ENCODE measurements around the gene ULBP2. TPM values are rescaled to one million over a fixed set of nuclear protein-coding genes. Genes with fewer than 3 reads are reported as not detected.

Gene ULBP2
- total and polyA plus RNA-seq, 12 donors, result 0.16 to 1.8 (median 0.49) TPM; not detected in 2

DNA sequence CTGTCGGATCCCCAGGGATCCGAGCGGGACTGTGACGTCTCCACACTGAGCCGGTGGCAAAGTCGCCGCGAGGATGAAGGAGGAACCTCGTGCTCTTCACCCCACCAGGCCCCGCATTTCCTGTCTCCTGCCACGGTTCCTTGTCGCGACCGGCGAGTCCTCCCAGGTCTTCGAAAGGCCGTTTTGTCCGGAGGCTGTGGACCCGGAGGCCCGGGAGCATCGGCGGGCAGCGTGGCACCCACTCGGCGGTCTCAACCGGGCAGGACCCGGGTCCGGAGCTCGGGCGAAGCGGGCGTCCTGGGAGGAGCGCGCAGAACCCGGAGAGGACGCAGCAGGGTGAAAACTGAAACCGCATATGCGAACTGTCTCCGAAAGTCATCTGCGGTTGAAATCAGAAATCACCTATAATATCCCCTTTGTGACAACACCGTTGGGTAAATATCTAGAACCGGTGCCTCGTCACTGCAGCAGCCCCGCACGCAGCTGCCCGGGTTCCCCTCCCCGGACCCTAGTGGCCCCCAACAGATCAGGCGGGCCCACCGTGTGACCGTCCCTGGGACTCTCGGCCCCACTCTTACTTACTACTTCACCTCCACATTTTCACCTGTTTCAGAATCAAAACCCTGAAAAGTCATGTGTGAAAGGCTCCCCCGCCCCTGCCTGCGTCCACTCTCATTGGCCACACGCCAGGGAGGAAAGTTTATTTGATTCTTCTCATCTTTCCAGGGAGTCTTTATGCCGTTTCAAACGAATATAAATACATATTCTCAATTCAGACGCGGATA lies 3.1 kb upstream of the ULBP2 start:
- no peaks in the 10 kb centered on the region for H3K9me3 ChIP-seq (replicated peaks in 1 of 3)
- WGBS, 4 donors, result 1 to 2% (median 1%) methylated on average over 33 to 58 of the region's 58 CpGs
- H3K27ac ChIP-seq, result no peak overlapping the region
- no peaks in the 10 kb centered on the region for H3K36me3 ChIP-seq (replicated peaks in 1 of 2)
- H3K4me3 ChIP-seq, result peak overlapping the region in 1 of 4 donors; percentile 65
- TF ChIP-seq, protein P1, sequence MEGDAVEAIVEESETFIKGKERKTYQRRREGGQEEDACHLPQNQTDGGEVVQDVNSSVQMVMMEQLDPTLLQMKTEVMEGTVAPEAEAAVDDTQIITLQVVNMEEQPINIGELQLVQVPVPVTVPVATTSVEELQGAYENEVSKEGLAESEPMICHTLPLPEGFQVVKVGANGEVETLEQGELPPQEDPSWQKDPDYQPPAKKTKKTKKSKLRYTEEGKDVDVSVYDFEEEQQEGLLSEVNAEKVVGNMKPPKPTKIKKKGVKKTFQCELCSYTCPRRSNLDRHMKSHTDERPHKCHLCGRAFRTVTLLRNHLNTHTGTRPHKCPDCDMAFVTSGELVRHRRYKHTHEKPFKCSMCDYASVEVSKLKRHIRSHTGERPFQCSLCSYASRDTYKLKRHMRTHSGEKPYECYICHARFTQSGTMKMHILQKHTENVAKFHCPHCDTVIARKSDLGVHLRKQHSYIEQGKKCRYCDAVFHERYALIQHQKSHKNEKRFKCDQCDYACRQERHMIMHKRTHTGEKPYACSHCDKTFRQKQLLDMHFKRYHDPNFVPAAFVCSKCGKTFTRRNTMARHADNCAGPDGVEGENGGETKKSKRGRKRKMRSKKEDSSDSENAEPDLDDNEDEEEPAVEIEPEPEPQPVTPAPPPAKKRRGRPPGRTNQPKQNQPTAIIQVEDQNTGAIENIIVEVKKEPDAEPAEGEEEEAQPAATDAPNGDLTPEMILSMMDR (IDR thresholded peaks at IDR 0.05), result no peak
- TF ChIP-seq POLR2A (IDR thresholded peaks at IDR 0.05), result no peak
- peak in 1 of 7 donors; percentile 25 for DNase-seq
- peaks cover 63% of the 10 kb centered on the region for H3K27me3 ChIP-seq
- intact Hi-C loops (cut with DNase I), result loop anchor here in 1 of 2 donors (5.0 kb wide), 1 partner anchor 79 kb away; no protein-coding TSS in a partner anchor
- peaks cover 7 to 27% of the 10 kb centered on the region in 2 donors for H3K4me1 ChIP-seq (replicated peaks in 1 of 2)

GRCh38 chr6:149939356-149939648 lies 2.5 kb upstream of the ULBP2 start:
- intact Hi-C loops (cut with DNase I), result loop anchor here in 1 of 2 donors (5.0 kb wide), 1 partner anchor 78 kb away; no protein-coding TSS in a partner anchor

DNA sequence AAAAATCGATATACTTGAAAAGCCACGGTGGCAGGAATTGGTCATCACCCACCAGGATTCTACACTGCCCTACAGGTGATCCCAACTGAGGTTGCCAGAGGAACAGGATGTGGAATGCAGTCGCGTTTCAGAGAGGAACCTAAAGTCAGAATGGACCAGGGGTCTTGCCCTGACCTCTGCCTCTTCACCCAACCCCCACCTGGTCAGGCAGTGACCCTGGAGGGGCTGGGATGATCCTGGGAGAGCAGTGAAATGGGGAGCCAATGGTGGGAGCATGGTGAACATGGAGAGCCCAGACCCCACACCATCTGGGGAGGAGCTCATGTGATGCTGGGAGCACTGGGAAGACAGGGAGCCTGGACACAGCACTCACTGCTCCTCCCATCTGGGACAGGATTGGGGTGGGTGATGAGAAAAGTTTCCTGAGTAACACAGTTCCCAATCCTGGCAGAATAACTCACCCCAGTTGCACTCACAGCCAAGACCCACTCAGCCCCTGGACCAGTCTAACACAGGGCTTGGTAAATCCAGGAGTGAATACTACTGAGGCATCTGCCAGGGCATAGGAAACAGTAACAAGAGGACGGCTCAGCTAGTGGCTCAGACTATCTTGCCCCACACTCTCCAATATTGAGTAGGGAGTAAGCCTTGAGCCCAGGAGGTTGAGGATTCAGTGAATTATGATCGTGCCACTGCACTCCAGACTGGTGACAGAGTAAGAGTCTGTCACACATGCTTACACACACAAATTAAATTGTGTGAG lies 1.7 kb upstream of the ULBP2 start:
- H3K27ac ChIP-seq, result no peak overlapping the region
- no peaks in the 10 kb centered on the region for H3K36me3 ChIP-seq (replicated peaks in 1 of 2)
- peaks cover 7 to 27% of the 10 kb centered on the region in 2 donors for H3K4me1 ChIP-seq (replicated peaks in 1 of 2)
- WGBS, 4 donors, result 21 to 32% (median 27%) methylated on average over 3 to 6 of the region's 6 CpGs
- H3K4me3 ChIP-seq, result no peak overlapping the region
- no peaks in the 10 kb centered on the region for H3K9me3 ChIP-seq (replicated peaks in 1 of 3)
- DNase-seq, result peak in 2 of 7 donors; percentile 12 to 37
- H3K27me3 ChIP-seq, result peaks cover 57% of the 10 kb centered on the region
- TF ChIP-seq, protein P1 (IDR thresholded peaks at IDR 0.05), result no peak
- no peak for TF ChIP-seq POLR2A (IDR thresholded peaks at IDR 0.05)
- intact Hi-C loops (cut with DNase I), result loop anchor here in 1 of 2 donors (5.0 kb wide), 1 partner anchor 77 kb away; no protein-coding TSS in a partner anchor

More at GRCh38 chr6:149939356-149939648, 2.5 kb upstream of the ULBP2 start:
- TF ChIP-seq, protein P1 (IDR thresholded peaks at IDR 0.05), result no peak
- no peak for TF ChIP-seq POLR2A (IDR thresholded peaks at IDR 0.05)
- DNase-seq, result no peak
- WGBS, 4 donors, result 30 to 41% (median 35%) methylated on average over 5 of the region's 5 CpGs
- H3K9me3 ChIP-seq (replicated peaks in 1 of 3), result no peaks in the 10 kb centered on the region
- peaks cover 7 to 27% of the 10 kb centered on the region in 2 donors for H3K4me1 ChIP-seq (replicated peaks in 1 of 2)
- peaks cover 63% of the 10 kb centered on the region for H3K27me3 ChIP-seq
- no peak overlapping the region for H3K27ac ChIP-seq
- H3K36me3 ChIP-seq (replicated peaks in 1 of 2), result no peaks in the 10 kb centered on the region
- no peak overlapping the region for H3K4me3 ChIP-seq

DNA sequence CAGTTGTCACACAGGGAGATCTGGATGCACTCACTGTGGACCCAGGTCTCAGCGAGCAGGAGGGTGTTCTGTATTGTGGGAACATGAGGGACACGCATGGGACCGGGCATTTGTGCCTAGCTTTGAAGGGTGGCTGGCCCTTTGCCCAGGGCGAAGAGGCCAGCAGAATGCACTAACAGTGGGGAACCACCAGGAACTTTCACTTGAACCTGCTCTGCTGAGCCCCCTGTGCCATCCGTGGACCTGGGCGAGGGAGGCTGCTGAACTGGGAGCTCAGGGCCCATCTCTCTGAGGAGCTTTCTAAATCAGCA lies 1.2 kb upstream of the ULBP2 start:
- H3K27me3 ChIP-seq, result peaks cover 52% of the 10 kb centered on the region
- no peak overlapping the region for H3K27ac ChIP-seq

More for the DNA sequence above, 1.2 kb upstream of the ULBP2 start:
- Histone ChIP-seq H3K4me3 (no peak overlapping the region), H3K4me1 (replicated peaks in 1 of 2) (peaks cover 7 to 27% of the 10 kb centered on the region in 2 donors), H3K36me3 (replicated peaks in 1 of 2) (no peaks in the 10 kb centered on the region), H3K9me3 (replicated peaks in 1 of 3) (no peaks in the 10 kb centered on the region)
- TF ChIP-seq, protein P1 (IDR thresholded peaks at IDR 0.05), result no peak
- TF ChIP-seq POLR2A (IDR thresholded peaks at IDR 0.05), result no peak
- peak in 2 of 7 donors; percentile 12 to 43 for DNase-seq
- intact Hi-C loops (cut with DNase I), result no loop called here
- 18 to 48% (median 37%) methylated on average over 4 to 6 of the region's 6 CpGs for WGBS, 4 donors
